ENCODE results near the gene RNLS.

DNA sequence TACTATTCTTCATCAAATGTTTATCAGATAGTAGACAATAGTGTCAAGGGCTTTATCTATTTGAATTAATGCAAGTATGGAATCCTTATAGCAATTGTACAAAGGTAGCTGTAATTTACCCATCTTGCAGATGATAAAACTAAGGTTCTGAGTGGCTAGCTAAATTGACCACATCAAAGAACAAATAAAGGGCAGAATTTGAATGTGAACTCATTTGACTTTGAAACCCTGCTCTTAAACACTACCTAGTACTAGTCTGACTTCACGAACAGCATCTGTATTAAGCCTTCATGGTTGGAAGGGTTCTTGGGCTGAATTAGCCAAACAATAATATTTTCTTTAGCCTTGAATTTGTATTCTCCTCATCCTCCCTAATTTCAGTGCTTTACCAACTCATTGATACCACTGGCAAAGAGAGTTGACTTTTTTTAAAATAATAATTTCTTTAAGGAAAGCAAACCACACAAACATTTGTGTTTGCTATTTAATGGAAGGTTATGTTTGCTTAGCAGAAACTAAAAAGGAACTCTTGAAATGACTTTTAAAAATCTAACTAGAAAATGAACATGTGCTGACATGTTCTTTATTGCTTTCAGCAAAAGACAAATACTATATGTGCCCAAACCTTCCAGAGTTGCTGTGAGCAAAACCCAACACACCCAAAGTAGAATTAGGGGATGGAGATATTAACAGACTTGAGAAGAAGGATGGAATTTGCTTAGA is 322.6 kb downstream of the RNLS start:
- TF ChIP-seq, protein P1, sequence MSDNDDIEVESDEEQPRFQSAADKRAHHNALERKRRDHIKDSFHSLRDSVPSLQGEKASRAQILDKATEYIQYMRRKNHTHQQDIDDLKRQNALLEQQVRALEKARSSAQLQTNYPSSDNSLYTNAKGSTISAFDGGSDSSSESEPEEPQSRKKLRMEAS (IDR thresholded peaks at IDR 0.05; ENCODE audit: low read depth, low read length): no peak
- no peak for TF ChIP-seq POLR2A (IDR thresholded peaks at IDR 0.05; ENCODE audit: extremely low read depth, insufficient read length)
- TF ChIP-seq, protein P2, sequence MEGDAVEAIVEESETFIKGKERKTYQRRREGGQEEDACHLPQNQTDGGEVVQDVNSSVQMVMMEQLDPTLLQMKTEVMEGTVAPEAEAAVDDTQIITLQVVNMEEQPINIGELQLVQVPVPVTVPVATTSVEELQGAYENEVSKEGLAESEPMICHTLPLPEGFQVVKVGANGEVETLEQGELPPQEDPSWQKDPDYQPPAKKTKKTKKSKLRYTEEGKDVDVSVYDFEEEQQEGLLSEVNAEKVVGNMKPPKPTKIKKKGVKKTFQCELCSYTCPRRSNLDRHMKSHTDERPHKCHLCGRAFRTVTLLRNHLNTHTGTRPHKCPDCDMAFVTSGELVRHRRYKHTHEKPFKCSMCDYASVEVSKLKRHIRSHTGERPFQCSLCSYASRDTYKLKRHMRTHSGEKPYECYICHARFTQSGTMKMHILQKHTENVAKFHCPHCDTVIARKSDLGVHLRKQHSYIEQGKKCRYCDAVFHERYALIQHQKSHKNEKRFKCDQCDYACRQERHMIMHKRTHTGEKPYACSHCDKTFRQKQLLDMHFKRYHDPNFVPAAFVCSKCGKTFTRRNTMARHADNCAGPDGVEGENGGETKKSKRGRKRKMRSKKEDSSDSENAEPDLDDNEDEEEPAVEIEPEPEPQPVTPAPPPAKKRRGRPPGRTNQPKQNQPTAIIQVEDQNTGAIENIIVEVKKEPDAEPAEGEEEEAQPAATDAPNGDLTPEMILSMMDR (IDR thresholded peaks at IDR 0.05; ENCODE audit: low read depth, low read length): no peak
- no peak for TF ChIP-seq MYC (IDR thresholded peaks at IDR 0.05; ENCODE audit: low read depth, low read length)
